Measurements from ENCODE around the gene UCK2.
"Not testable (repeated sequence)": the region's sequence is repeated elsewhere in the genome, so short reads cannot be mapped to it uniquely, and the experiment has no call there.

- not testable (repeated sequence) for TF ChIP-seq CTCF (IDR thresholded peaks at IDR 0.05); POLR2A (IDR thresholded peaks at IDR 0.05); POLR2AphosphoS5 (IDR thresholded peaks at IDR 0.05; ENCODE audit: insufficient read depth in 1 of 2, low read depth in 1 of 2)
Measured at GRCh38 chr1:165778197-165778596, 49.2 kb upstream of the UCK2 start.
